ENCODE data around the gene ZNF654. TPM values are rescaled to one million over a fixed set of nuclear protein-coding genes. Genes with fewer than 3 reads are reported as not detected.

The ZNF654 gene
- total RNA-seq, 2 experiments from 2014 or later: 6.5 to 7.6 TPM

- no peak overlapping the region for H3K27ac Mint-ChIP-seq
- POLR2A ChIA-PET: no interaction called here
Measured at GRCh38 chr3:88132894-88133293, 73.8 kb downstream of the ZNF654 start.

GRCh38 chr3:88133711-88134263 lies 74.7 kb downstream of the ZNF654 start:
- TF ChIP-seq CTCF (IDR thresholded peaks at IDR 0.05): no peak
- H3K4me1 ChIP-seq (ENCODE audit: insufficient read depth, low read length): no peaks in the 10 kb centered on the region
- H3K4me3 ChIP-seq (ENCODE audit: low read length): no peak overlapping the region
- ATAC-seq (ENCODE audit: poor library complexity) (no peak), DNase-seq (no peak)
- H3K36me3 ChIP-seq (ENCODE audit: insufficient read depth, low read length): peaks cover 39% of the 10 kb centered on the region
- H3K27ac ChIP-seq (ENCODE audit: low read depth in 1 of 2, low read length in 2 of 2): no peak overlapping the region
- Mint-ChIP-seq H3K36me3 (ENCODE audit: low read depth) (peaks cover 69% of the 10 kb centered on the region), H3K27ac (peak overlapping the region; percentile 5), H3K4me1 (ENCODE audit: low read depth) (no peaks in the 10 kb centered on the region), H3K4me3 (no peak overlapping the region), H3K9me3 (no peaks in the 10 kb centered on the region), H3K27me3 (no peaks in the 10 kb centered on the region)
- H3K9me3 ChIP-seq (ENCODE audit: control insufficient read depth in 1 of 2, insufficient read depth in 1 of 2, low read length in 2 of 2): no peaks in the 10 kb centered on the region
- intact Hi-C loops (cut with DNase I, micrococcal nuclease): no loop called here
- ChIA-PET CTCF (interaction anchor here (1.0 to 1.1 kb wide), 2 partner anchors 11 to 20 kb away, joined by 3 to 4 read pairs; no protein-coding TSS in a partner anchor), POLR2A (interaction anchor here (1.0 kb wide), 1 partner anchor 74 kb away, joined by 3 read pairs; the partner anchor contains the start of gene ZNF654)
- no peaks in the 10 kb centered on the region for H3K27me3 ChIP-seq (ENCODE audit: control insufficient read depth in 1 of 2, insufficient read depth in 2 of 2, low read length in 2 of 2)

More at GRCh38 chr3:88132894-88133293, 73.8 kb downstream of the ZNF654 start:
- ATAC-seq (ENCODE audit: poor library complexity): no peak
- Mint-ChIP-seq H3K4me3 (no peak overlapping the region), H3K27me3 (no peaks in the 10 kb centered on the region), H3K9me3 (no peaks in the 10 kb centered on the region), H3K36me3 (ENCODE audit: low read depth) (peaks cover 63% of the 10 kb centered on the region), H3K4me1 (ENCODE audit: low read depth) (no peaks in the 10 kb centered on the region)
- CTCF ChIA-PET: no interaction called here
- DNase-seq: no peak
- H3K4me1 ChIP-seq (ENCODE audit: insufficient read depth, low read length): no peaks in the 10 kb centered on the region
- no peaks in the 10 kb centered on the region for H3K9me3 ChIP-seq (ENCODE audit: control insufficient read depth in 1 of 2, insufficient read depth in 1 of 2, low read length in 2 of 2)
- H3K4me3 ChIP-seq (ENCODE audit: low read length): no peak overlapping the region
- intact Hi-C loops (cut with DNase I, micrococcal nuclease): no loop called here
- H3K27me3 ChIP-seq (ENCODE audit: control insufficient read depth in 1 of 2, insufficient read depth in 2 of 2, low read length in 2 of 2): no peaks in the 10 kb centered on the region
- peaks cover 39% of the 10 kb centered on the region for H3K36me3 ChIP-seq (ENCODE audit: insufficient read depth, low read length)
- no peak for TF ChIP-seq CTCF (IDR thresholded peaks at IDR 0.05)
- H3K27ac ChIP-seq (ENCODE audit: low read depth in 1 of 2, low read length in 2 of 2): no peak overlapping the region

GRCh38 chr3:88137836-88138235 lies 78.8 kb downstream of the ZNF654 start:
- no peaks in the 10 kb centered on the region for H3K27me3 Mint-ChIP-seq
- DNase-seq (no peak), ATAC-seq (ENCODE audit: poor library complexity) (no peak)
- ChIA-PET POLR2A (interaction anchor here (2.1 kb wide), 1 partner anchor 11 kb away, joined by 5 read pairs; no protein-coding TSS in a partner anchor), CTCF (no interaction called here)
- TF ChIP-seq CTCF (IDR thresholded peaks at IDR 0.05): no peak
- H3K36me3 Mint-ChIP-seq (ENCODE audit: low read depth): peaks cover 76% of the 10 kb centered on the region
- Histone ChIP-seq H3K4me3 (ENCODE audit: low read length) (no peak overlapping the region), H3K27ac (ENCODE audit: low read depth in 1 of 2, low read length in 2 of 2) (no peak overlapping the region), H3K27me3 (ENCODE audit: control insufficient read depth in 1 of 2, insufficient read depth in 2 of 2, low read length in 2 of 2) (no peaks in the 10 kb centered on the region), H3K4me1 (ENCODE audit: insufficient read depth, low read length) (no peaks in the 10 kb centered on the region), H3K36me3 (ENCODE audit: insufficient read depth, low read length) (peaks cover 31% of the 10 kb centered on the region), H3K9me3 (ENCODE audit: control insufficient read depth in 1 of 2, insufficient read depth in 1 of 2, low read length in 2 of 2) (no peaks in the 10 kb centered on the region)
- no peak overlapping the region for H3K4me3 Mint-ChIP-seq
- no peak overlapping the region for H3K27ac Mint-ChIP-seq
- peaks cover 5% of the 10 kb centered on the region for H3K4me1 Mint-ChIP-seq (ENCODE audit: low read depth)
- H3K9me3 Mint-ChIP-seq: no peaks in the 10 kb centered on the region
- intact Hi-C loops (cut with DNase I, micrococcal nuclease): no loop called here
